Kidney glomerular epithelial cell (primary cell): ENCODE data around the gene RAD9A.

Experiments
- DNase-seq: peaks from one replicate; lab custom pipeline; 2025; lab: John Stamatoyannopoulos, UW

Gene RAD9A

GRCh38 chr11:67357831-67358670 is 33.7 kb upstream of the RAD9A start:
- peak; percentile 64 for DNase-seq

GRCh38 chr11:67364169-67364568 is 27.6 kb upstream of the RAD9A start:
- no peak for DNase-seq

GRCh38 chr11:67364783-67365722 is 26.7 kb upstream of the RAD9A start:
- DNase-seq = no peak

- no peak for DNase-seq
Observed at GRCh38 chr11:67365736-67366444, 25.9 kb upstream of the RAD9A start.

GRCh38 chr11:67366546-67366945 is 25.2 kb upstream of the RAD9A start:
- no peak for DNase-seq

- DNase-seq = no peak
Observed at GRCh38 chr11:67366961-67367760, 24.6 kb upstream of the RAD9A start.

- DNase-seq = no peak
Observed at GRCh38 chr11:67367761-67368227, 24.0 kb upstream of the RAD9A start.

- DNase-seq = no peak
Observed at GRCh38 chr11:67368621-67369020, 23.2 kb upstream of the RAD9A start.

GRCh38 chr11:67369275-67369674 is 22.5 kb upstream of the RAD9A start:
- DNase-seq = no peak

GRCh38 chr11:67369801-67370284 is 21.9 kb upstream of the RAD9A start:
- peak; percentile 47 for DNase-seq

GRCh38 chr11:67370351-67371076 is 21.3 kb upstream of the RAD9A start:
- DNase-seq = no peak

- peak; percentile 48 for DNase-seq
Observed at GRCh38 chr11:67371189-67371910, 20.4 kb upstream of the RAD9A start.

GRCh38 chr11:67371911-67372320 is 19.9 kb upstream of the RAD9A start:
- DNase-seq = no peak

- DNase-seq = no peak
Observed at GRCh38 chr11:67372321-67372992, 19.3 kb upstream of the RAD9A start.

GRCh38 chr11:67372993-67373647 is 18.7 kb upstream of the RAD9A start, which contains the start of gene CLCF1:
Gene CLCF1, minus strand, starts transcription at chr11:67373598. Its CDS starts 59 bp downstream, at chr11:67373539.
- no peak for DNase-seq

GRCh38 chr11:67373648-67374570 is 17.9 kb upstream of the RAD9A start:
- DNase-seq = peak; percentile 100

GRCh38 chr11:67374571-67375281 is 17.1 kb upstream of the RAD9A start:
- DNase-seq = peak; percentile 87
